ENCODE measurements around the gene IL36A.

The IL36A gene

GRCh38 chr2:113009622-113010021 lies 4.4 kb downstream of the IL36A start:
- no peak for DNase-seq

- no peak for DNase-seq
Measured at GRCh38 chr2:113010088-113010487, 4.8 kb downstream of the IL36A start.

- no peak for DNase-seq
Measured at GRCh38 chr2:113011108-113011507, 5.8 kb downstream of the IL36A start.

GRCh38 chr2:113012436-113013335 lies 7.4 kb downstream of the IL36A start:
- DNase-seq: no peak

GRCh38 chr2:113013336-113013661 lies 8.0 kb downstream of the IL36A start:
- no peak for DNase-seq

GRCh38 chr2:113014067-113014466 lies 8.8 kb downstream of the IL36A start:
- no peak for DNase-seq

GRCh38 chr2:113015042-113015441 lies 9.8 kb downstream of the IL36A start:
- no peak for DNase-seq

- no peak for DNase-seq
Measured at GRCh38 chr2:113015655-113016054, 10.4 kb downstream of the IL36A start.

- DNase-seq: no peak
Measured at GRCh38 chr2:113018509-113018908, 13.2 kb downstream of the IL36A start.

- DNase-seq: no peak
Measured at GRCh38 chr2:113021312-113021711, 16.1 kb downstream of the IL36A start.

- no peak for DNase-seq
Measured at GRCh38 chr2:113024764-113025163, 19.5 kb downstream of the IL36A start.

- DNase-seq: no peak
Measured at GRCh38 chr2:113025737-113026136, 20.5 kb downstream of the IL36A start.

- no peak for DNase-seq
Measured at GRCh38 chr2:113027691-113028090, 22.4 kb downstream of the IL36A start.

- DNase-seq: no peak
Measured at GRCh38 chr2:113028112-113028511, 22.9 kb downstream of the IL36A start.

GRCh38 chr2:113032737-113033136 lies 27.5 kb downstream of the IL36A start:
- DNase-seq: no peak

GRCh38 chr2:113034016-113034415 lies 28.8 kb downstream of the IL36A start:
- DNase-seq: no peak

- DNase-seq: no peak
Measured at GRCh38 chr2:113036763-113037162, 31.5 kb downstream of the IL36A start.

- DNase-seq: no peak
Measured at GRCh38 chr2:113038291-113038690, 33.0 kb downstream of the IL36A start.

GRCh38 chr2:113039158-113039557 lies 33.9 kb downstream of the IL36A start:
- no peak for DNase-seq

GRCh38 chr2:113039719-113040118 lies 34.5 kb downstream of the IL36A start:
- no peak for DNase-seq

- DNase-seq: no peak
Measured at GRCh38 chr2:113041871-113042270, 36.6 kb downstream of the IL36A start.

GRCh38 chr2:113046465-113046864 lies 41.2 kb downstream of the IL36A start:
- no peak for DNase-seq

- DNase-seq: no peak
Measured at GRCh38 chr2:113050921-113051895, 45.9 kb downstream of the IL36A start.

GRCh38 chr2:113052396-113052917 lies 47.2 kb downstream of the IL36A start, which contains the start of gene IL36B:
IL36B (minus strand) TSS chr2:113052867.
- DNase-seq: no peak
